HG02759 (cell line): Measurements from ENCODE around the gene CTU2.

Source experiments
- ATAC-seq: cut with Tn5 transposase; IDR thresholded peaks from one replicate; pipeline ENCODE4 v1.9.1; 2021; ENCODE audit warnings: mild to moderate bottlenecking, moderate library complexity; ENCODE audit not compliant: unreplicated experiment

Gene CTU2

GRCh38 chr16:88713568-88714419 lies 7.5 kb downstream of the CTU2 start:
- ATAC-seq: no peak

DNA sequence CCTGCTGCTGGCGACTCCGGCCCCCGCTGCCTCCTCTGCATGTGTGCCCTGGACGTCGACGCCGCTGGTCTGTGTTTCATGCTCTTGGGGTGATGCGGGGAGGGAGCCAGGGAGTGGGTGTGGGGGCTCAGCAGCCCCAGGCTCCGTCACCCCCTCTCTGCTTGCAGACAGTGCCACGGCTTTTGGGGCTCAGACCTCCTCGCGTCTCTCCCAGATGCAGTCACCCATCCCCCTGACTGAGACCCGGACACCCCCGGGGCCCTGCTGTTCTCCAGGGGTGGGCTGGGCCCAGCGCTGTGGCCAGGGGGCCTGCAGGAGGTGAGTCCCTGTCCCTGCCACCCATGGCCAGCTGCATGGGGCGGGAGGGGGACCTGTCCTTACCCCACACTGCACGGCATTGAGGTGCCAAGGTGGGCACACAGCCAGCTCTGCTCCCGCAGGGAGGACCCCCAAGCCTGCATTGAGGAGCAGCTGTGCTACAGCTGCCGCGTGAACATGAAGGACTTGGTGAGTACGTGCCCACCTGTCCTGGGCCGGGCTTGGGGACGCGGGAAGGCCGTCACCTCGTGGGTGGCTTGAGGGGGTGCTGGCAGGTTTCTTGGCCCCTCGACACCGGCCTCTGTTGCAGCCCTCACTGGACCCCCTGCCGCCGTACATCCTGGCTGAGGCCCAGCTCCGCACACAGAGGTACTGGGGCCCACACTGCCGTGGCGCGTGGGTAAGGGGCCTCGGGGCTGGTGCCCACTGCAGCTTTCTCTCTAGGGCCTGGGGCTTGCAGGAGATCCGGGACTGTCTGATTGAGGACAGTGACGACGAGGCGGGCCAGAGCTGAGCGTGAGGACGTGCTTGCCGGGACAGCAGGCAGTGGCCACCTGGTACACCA lies 8.4 kb downstream of the CTU2 start:
- ATAC-seq: no peak

DNA sequence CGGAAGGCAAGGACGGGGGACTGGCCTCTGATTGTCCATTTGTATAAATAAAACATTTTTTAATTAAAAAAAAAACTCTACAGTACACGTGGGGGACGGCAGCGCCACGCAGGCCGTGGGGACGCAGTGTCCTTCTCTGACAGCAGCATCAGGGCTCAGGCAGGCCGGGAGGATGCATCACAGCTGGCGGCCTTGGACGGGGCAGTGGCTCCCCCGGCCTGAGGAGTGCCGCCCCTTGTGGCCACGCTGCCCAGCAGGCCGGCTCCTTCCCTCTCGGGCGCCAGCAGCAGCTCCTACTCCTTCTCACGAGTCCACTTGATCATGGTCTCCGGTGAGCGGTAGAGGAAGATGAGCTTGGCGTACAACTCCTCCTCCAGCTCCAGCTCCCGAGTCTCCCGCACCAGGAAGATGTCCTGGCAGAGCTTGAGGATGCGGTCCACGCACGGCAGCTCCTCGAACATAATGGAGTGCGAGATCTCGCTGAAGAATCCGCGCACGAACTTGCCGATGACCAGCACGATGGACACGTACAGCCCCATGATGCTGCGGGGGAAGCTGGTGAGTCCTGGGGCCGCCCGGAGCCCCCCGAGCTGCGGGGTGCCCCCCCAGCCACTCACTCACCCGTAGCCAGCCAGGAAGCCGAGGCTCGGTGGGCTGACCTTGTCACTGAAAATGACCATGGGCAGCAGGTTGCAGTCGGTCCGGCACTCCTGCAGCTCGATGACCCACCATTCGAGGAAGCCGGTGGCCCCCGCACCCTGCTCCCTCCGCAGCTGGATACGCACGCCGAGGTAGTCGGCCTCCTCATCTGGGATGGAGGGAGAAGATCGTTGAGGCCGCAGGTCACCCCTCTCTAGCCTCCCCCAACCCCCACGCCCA lies 9.2 kb downstream of the CTU2 start:
- no peak for ATAC-seq

DNA sequence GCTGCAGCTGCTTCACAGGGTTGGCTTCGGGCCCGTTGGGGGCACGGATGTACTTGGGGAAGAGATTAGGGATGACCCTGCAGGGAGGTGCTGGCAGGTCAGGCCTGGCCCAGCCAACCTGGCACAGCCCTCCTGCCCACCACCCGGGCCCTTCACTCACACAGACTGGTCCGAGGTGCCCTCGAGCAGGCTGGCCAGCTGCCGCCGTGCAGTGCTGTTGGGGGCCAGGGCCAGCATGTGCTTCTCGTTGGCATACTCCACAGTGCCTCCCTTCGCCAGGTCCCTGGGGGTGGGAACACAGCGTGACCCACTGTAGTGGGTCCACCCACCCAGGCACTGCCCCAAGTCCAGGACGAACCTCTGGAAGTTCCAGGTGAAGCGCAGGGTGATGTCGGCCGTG lies 9.9 kb downstream of the CTU2 start:
- ATAC-seq: no peak

DNA sequence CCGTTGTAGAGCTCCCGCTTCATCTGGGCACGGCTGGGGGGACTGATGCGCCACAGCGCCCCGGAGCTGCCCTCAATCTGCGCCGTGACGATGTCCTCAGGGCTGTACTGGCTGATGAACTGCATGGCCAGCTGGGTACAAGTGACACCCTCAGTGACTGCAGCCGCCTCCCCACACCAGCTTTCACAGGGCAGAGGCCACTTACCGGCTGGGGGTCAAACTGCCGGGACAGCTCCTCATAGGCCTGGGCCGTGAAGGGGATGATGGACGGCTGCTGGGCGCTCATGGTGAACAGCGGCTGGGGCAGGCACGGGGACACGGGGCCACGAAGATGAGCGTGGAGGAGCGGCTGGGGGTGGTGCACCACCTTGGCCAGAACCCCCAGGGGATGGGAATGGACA lies 10.3 kb downstream of the CTU2 start:
- ATAC-seq: no peak

- ATAC-seq: no peak
Measured at GRCh38 chr16:88718178-88718577, 11.9 kb downstream of the CTU2 start.

DNA sequence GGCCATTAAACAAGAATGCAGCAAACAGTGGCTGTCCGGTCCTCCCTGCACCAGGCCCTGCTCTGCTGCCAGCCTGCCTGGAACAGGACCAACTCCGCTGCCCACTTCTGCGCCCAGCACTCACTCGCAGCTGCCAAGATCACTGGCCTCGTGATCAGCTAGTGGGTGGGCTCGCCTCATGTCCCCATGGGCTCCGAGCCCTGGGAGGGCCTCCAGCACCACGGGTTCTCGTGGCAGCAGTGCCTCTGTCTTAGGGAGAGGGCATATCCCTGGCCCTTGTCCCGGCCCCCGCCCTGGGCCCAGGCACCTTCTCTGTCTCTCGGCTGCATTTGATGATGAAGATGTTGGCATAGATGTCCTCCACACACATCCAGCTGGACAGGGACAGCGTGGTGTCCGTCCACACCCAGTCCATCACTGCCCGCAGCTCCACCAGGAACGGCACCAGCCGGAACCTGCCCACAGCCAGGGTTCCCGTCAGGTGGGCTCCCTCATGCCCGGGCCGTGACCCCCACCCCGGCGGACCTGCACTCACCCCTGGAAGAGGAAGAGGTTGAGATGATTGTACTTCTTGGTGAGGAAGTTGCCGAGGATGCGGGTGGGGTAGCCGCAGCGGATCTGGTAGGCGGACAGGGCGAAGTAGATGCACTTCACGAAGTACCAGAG lies 13.1 kb downstream of the CTU2 start:
- ATAC-seq: no peak

DNA sequence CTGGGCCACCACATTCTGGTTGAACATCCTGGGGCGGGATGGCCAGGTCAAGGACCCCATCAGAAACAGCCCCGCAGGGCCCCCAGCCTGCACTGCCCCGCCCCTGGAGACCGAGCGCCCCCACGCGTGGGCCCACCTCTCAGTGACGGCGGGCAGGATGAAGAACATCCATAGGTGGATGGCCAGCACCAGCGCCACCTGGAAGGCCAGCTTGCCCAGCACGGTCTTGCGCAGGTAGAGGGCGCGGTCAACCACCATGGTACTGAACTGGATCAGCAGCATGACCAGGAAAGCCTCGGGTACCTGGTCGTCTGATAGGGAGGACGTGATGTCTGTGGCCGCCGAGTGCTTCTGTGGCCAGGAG lies 13.6 kb downstream of the CTU2 start:
- no peak for ATAC-seq

GRCh38 chr16:88720396-88720970 lies 14.2 kb downstream of the CTU2 start:
- ATAC-seq: no peak

GRCh38 chr16:88721236-88721635 lies 14.9 kb downstream of the CTU2 start:
- no peak for ATAC-seq

DNA sequence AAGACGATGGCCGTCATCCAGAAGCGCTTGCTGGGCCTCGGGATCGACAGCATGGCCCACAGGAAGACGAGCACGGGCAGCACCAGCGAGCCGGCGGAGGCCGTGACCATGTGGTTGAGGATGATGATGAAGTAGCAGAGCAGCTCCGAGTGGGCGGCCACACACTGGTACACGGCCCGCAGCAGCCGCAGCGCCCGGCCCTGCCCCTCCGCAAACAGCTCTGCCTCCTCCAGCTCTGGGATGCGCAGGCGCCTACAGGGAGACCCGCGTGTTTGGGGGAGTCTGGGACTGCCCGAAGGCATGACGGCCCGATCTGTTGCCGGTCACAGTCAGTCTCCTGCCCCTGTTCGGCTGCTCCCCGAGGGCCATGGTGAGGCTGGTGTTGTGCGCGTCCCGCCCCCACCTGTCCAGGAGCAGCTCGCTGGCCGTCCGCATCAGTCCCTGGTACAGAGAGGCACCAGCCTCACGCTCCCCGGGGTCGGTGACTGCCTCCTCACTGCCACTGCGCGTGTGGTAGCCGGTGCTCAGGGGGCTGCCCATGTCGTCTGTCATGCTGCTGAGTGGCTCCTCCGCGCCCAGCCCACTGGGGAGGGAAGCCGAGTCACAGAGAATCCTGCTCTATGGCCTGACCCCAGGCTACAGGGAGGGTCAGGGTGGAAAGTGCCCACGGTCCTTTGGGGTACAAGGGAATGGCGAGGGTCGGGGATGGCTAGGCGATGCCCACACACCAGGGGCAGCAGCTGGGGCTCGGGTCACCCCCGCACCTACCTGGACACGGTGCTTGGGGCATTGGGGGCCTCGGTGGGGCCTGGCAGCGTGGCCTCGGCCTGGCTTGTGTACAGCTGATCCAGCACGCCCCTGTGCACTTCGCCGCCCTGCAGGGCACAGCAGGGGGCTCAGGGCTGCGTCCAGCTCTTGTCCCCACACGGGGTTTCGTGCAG lies 15.8 kb downstream of the CTU2 start:
- ATAC-seq: no peak

GRCh38 chr16:88722784-88723506 lies 16.6 kb downstream of the CTU2 start:
- ATAC-seq: no peak

GRCh38 chr16:88723507-88723887 lies 17.2 kb downstream of the CTU2 start:
- no peak for ATAC-seq

GRCh38 chr16:88723911-88724310 lies 17.6 kb downstream of the CTU2 start:
- ATAC-seq: no peak

DNA sequence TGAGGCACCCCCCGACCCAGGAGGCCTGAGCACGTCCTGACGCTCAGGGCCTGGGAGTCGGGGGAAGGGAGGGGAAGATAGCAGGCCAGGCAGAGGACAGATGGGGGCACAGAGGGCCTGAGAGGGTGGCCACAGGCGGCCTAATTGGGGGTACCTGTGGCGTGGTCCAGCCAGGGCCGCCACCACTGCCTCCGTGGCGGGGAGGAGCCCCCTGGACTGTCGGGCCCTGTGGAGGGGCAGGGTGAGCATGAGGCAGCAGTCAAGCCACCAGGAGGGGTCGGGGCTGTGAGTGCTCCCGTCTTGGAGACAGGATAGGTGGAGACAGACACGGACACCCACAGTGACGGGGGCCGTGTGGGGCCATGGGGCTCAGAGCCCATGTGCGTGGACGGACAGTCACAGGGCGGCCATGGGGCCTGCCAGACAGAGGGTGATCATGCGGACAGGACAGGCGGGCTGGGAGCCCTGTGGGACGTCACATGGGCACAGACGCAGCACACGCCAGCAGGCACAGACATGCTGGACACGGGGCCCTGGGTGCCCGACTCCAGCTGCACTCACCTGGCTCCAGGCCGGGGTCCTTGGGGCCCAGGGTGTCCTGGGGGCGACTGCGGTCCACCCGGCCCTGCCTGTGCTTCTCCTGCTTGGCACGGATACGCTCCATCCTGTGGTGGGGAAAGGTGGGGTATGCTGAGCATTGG lies 18.7 kb downstream of the CTU2 start:
- no peak for ATAC-seq

DNA sequence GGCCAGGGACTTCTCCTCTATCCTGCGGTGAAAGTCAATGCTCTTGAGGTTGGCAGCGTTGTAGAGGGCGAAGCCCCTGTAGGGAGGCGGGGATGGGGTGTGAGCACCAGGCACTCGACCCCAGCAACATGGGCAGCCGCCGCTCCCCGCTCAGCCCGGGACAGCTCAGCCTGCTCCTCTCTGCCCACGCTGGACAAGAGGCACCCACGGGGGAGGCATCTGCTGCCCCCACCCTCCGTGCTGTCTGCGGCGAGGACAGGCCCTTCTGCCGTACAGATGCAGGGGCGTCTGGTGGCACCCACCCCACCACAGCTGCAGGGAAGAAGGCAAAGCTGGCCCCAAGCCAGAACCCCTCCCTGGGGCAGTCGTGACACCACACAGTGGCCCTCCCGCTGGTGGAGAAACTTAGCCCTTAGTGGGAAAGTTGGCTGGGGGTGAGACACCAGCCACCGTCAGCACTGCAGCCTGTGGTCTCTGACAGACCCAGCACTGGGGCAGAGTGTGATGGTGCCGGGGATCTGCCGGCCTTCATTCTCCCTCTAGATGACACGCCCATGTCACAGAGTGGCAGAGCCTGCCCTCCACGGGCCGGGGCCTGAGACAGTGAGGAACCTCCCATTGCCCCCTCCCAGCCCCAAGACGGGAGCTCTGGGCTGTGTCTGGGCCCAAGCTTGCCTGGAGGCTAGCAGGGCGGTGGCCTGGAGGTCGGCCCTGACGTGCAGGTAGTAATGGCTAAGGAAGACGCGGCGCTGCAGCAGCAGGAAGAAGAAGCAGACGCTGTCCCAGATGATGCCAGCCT lies 19.5 kb downstream of the CTU2 start:
- no peak for ATAC-seq

- ATAC-seq: no peak
Measured at GRCh38 chr16:88726408-88726749, 20.1 kb downstream of the CTU2 start.
